Glutamatergic neuron (in vitro differentiated cells): ENCODE data around the gene C12orf60. TPM values are rescaled to one million over a fixed set of nuclear protein-coding genes. Genes with fewer than 3 reads are reported as not detected.

ENCODE experiments used
- DNase-seq: peaks from one replicate; pipeline ENCODE4 v3.0.0; 2022
- H3K27ac Mint-ChIP-seq: one replicate; pipeline ENCODE4 v1.8.0; 2020; ENCODE audit warnings: mild to moderate bottlenecking, mixed read lengths, inconsistent platforms; ENCODE audit not compliant: unreplicated experiment
- H3K27me3 Mint-ChIP-seq: one replicate; pipeline ENCODE4 v1.8.0; 2020; ENCODE audit warnings: mild to moderate bottlenecking, moderate library complexity, mixed read lengths, inconsistent platforms; ENCODE audit not compliant: unreplicated experiment
- H3K36me3 Mint-ChIP-seq: one replicate; pipeline ENCODE4 v1.8.0; 2020; ENCODE audit warnings: mild to moderate bottlenecking, mixed read lengths, inconsistent platforms; ENCODE audit not compliant: unreplicated experiment
- H3K4me1 Mint-ChIP-seq: one replicate; pipeline ENCODE4 v1.8.0; 2020; ENCODE audit warnings: mild to moderate bottlenecking, low read depth, mixed read lengths, inconsistent platforms; ENCODE audit not compliant: unreplicated experiment
- H3K4me3 Mint-ChIP-seq: one replicate; pipeline ENCODE4 v1.8.0; 2020; ENCODE audit warnings: mild to moderate bottlenecking, mixed read lengths, inconsistent platforms; ENCODE audit not compliant: unreplicated experiment
- H3K9me3 Mint-ChIP-seq: one replicate; pipeline ENCODE4 v1.8.0; 2020; ENCODE audit warnings: mild to moderate bottlenecking, moderate library complexity, mixed read lengths, inconsistent platforms; ENCODE audit not compliant: unreplicated experiment
- total RNA-seq: library from RNA; stranded (reverse); fragmentation: NEBNext Ultra II Directional; extraction: Animal tissue kit (Norgen Biotek cat#: 25700); gene quantifications from one replicate; pipeline ENCODE4 v1.2.1, GENCODE V29; 2021; ENCODE audit not compliant: unreplicated experiment
- TF ChIP-seq, protein P1 (sequence below): fragments of 200-600 bp; sonication (generic); IDR thresholded peaks from one replicate; pipeline ENCODE4 v1.5.0; 2021; ENCODE audit not compliant: partially characterized antibody, unreplicated experiment

Gene C12orf60
- total RNA-seq, 1 donor from 2014 or later, result 0.88 TPM

DNA sequence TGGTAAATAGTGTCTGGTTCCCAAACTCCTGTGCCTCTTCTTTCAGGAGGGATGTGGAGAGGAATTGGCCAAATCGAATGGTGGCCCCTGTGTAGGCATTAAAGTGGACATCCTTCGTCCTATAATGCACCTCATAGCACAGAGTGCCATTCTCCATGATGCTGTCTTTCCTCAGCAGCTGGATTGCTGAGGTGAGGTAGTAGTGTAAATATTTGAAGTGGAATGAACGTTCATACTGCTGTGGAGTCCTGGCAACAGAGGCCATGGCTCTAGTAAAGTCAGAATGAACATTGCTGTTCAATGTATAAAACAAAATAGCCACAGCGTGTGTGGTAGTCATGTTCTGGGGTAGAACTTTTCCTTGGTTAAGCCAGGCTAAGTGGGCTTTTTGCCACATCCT, 37.1 kb downstream of the C12orf60 start:
- Mint-ChIP-seq H3K36me3 (no peaks in the 10 kb centered on the region), H3K4me3 (no peak overlapping the region), H3K27ac (no peak overlapping the region), H3K9me3 (no peaks in the 10 kb centered on the region), H3K4me1 (no peaks in the 10 kb centered on the region), H3K27me3 (peaks cover 4% of the 10 kb centered on the region)
- DNase-seq, result no peak
- TF ChIP-seq, protein P1, sequence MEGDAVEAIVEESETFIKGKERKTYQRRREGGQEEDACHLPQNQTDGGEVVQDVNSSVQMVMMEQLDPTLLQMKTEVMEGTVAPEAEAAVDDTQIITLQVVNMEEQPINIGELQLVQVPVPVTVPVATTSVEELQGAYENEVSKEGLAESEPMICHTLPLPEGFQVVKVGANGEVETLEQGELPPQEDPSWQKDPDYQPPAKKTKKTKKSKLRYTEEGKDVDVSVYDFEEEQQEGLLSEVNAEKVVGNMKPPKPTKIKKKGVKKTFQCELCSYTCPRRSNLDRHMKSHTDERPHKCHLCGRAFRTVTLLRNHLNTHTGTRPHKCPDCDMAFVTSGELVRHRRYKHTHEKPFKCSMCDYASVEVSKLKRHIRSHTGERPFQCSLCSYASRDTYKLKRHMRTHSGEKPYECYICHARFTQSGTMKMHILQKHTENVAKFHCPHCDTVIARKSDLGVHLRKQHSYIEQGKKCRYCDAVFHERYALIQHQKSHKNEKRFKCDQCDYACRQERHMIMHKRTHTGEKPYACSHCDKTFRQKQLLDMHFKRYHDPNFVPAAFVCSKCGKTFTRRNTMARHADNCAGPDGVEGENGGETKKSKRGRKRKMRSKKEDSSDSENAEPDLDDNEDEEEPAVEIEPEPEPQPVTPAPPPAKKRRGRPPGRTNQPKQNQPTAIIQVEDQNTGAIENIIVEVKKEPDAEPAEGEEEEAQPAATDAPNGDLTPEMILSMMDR, result no peak

GRCh38 chr12:14841761-14842160, 38.3 kb downstream of the C12orf60 start:
- TF ChIP-seq, protein P1, result no peak
- DNase-seq, result no peak
- Mint-ChIP-seq H3K27ac (no peak overlapping the region), H3K9me3 (no peaks in the 10 kb centered on the region), H3K4me3 (no peak overlapping the region), H3K27me3 (peaks cover 4% of the 10 kb centered on the region), H3K36me3 (no peaks in the 10 kb centered on the region), H3K4me1 (no peaks in the 10 kb centered on the region)

GRCh38 chr12:14842315-14842714, 38.8 kb downstream of the C12orf60 start:
- H3K36me3 Mint-ChIP-seq, result no peaks in the 10 kb centered on the region
- H3K27me3 Mint-ChIP-seq, result peaks cover 4% of the 10 kb centered on the region
- H3K4me1 Mint-ChIP-seq, result no peaks in the 10 kb centered on the region
- TF ChIP-seq, protein P1, result no peak
- no peak for DNase-seq
- no peaks in the 10 kb centered on the region for H3K9me3 Mint-ChIP-seq
- H3K4me3 Mint-ChIP-seq, result no peak overlapping the region
- no peak overlapping the region for H3K27ac Mint-ChIP-seq

- DNase-seq, result no peak
- no peaks in the 10 kb centered on the region for H3K4me1 Mint-ChIP-seq
These were observed 40.0 kb downstream of the C12orf60 start, which contains the start of gene ART4 for GRCh38 chr12:14843425-14843887. TSS of gene ART4 (minus strand) at chr12:14843526. CDS start at chr12:14843113, 413 bp downstream.

DNA sequence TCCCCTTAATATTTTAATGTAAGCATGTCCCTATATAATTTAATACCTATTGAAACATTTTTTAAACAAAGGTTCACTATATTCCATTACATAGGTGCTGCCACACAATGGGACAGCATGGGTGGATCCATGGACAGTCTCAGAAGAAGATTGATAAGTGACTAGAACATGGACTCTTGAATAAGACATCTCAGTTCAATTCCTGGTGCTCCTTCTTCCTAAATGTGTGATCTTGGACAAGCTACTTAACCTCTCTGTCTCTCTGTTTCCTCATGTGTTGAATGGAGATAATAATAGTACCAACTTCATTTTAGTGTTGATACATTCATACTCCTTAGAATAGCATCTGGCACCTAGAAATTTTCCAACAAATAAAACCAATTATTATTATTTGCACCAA, 40.9 kb downstream of the C12orf60 start:
- H3K9me3 Mint-ChIP-seq, result no peaks in the 10 kb centered on the region
- peaks cover 1% of the 10 kb centered on the region for H3K27me3 Mint-ChIP-seq
- no peak for DNase-seq
- H3K4me3 Mint-ChIP-seq, result no peak overlapping the region
- TF ChIP-seq, protein P1, result no peak
- H3K27ac Mint-ChIP-seq, result no peak overlapping the region
- H3K4me1 Mint-ChIP-seq, result no peaks in the 10 kb centered on the region
- H3K36me3 Mint-ChIP-seq, result no peaks in the 10 kb centered on the region

More at GRCh38 chr12:14843425-14843887, 40.0 kb downstream of the C12orf60 start, which contains the start of gene ART4:
- no peak within 1 kb of the TSS for H3K4me3 Mint-ChIP-seq
- peaks cover 4% of the 10 kb centered on the region for H3K27me3 Mint-ChIP-seq
- H3K27ac Mint-ChIP-seq, result no peak within 1 kb of the TSS
- no peaks in the 10 kb centered on the region for H3K36me3 Mint-ChIP-seq
- no peaks in the 10 kb centered on the region for H3K9me3 Mint-ChIP-seq
- TF ChIP-seq, protein P1, result no peak
